NCI-H1048 (cell line): ENCODE data around the gene RAB37.

Experiments
- DNase-seq: peaks from one replicate; lab custom pipeline; 2025; lab: John Stamatoyannopoulos, UW

Gene RAB37, protein sequence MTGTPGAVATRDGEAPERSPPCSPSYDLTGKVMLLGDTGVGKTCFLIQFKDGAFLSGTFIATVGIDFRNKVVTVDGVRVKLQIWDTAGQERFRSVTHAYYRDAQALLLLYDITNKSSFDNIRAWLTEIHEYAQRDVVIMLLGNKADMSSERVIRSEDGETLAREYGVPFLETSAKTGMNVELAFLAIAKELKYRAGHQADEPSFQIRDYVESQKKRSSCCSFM

DNA sequence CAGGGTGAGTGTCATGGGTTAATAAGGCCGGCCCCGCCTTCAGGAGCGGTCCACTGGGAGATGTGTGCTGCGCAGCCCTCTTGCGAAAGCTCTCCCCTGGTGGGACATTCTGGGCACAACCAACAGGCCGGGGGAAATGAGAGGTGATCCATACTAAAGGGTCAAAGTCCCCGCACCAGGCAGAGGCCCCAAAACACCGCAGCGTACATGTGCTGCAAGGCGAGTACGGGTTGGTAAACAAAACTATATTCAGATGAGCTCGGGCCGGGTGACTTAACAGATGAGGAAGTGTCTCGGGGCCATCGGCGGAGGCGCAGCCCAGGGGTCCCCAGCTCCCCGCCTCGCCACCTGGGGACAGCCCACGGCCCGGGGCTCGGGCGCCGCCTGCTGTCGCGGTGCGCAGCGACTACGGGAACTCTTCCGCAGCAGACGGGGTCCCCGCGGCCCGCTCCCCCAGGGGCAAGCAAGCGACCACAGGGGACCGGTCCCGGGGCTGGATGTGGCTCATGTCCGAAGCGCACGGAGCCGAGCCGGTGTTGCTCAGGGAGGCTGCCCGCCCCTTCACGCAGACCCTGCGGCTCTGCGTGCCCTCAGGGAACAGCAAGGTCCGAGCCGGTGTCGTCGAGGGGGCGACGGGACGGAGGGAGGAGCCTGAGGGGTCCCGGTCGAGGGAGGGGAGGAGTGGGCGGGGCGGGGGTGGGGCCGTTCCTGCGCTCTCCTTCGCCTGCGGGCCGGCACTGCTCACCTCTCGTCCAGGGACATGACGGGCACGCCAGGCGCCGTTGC, at the start of gene RAB37:
RAB37 (plus strand) TSS at position 744 of the 786 bp plus-strand sequence; CDS start at position 761, 17 bp downstream.
- DNase-seq = no peak

DNA sequence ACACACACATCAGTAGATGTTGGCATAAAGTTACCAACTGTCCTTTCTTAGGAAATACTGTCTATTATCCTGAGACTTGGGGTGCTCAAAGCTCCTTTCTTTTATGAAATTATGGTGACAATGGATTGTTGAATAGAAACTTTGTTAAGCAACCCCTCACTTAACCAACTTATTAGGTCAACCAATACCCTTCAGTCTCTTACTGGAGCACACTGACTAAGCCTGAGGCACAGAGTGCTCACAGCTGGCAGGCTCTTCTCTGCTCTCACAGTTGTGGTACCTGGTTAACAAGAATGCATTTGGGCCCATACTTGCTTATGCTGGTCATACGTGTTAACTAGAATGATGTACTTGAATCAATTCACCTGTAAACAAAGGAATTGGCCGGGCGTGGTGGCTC, 49.2 kb upstream of the RAB37 start:
- no peak for DNase-seq

DNA sequence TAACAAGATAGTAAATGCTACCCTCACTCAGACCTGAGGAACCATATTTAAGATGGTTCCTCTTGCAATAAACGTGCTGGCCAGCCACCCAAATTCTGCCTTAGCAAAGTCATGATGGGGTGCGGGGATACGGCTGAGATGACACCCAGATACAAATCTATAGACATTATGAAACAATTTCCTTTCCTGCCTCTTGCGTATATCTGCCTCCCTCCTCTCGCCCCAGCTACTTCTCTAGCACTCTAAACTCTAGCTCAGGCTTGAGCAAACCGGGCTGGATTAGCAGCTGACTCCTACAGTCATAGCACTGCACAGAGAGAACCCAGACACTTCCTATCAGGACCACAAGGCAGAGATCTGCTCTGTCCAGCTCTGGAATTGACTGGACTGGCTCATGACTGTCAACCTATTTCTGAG, 46.6 kb upstream of the RAB37 start:
- DNase-seq = no peak

DNA sequence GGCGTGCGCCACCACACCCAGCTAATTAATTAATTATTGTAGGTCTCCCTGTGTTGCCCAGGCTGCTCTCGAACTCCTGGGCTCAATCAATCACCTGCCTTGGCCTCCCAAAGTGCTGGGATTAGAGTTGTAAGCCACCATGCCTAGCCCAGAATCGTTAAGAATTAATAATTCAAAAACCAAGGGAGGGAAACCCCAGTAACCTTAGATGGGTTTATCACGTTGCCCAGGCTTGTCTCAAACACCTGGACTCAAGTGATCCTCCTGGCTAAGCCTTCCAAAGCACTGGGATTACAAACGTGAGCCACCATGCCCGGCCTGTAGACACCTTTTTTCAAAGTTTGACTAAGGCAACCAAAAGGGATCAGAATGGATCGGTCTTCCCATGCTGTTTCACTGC, 45.9 kb upstream of the RAB37 start:
- no peak for DNase-seq

DNA sequence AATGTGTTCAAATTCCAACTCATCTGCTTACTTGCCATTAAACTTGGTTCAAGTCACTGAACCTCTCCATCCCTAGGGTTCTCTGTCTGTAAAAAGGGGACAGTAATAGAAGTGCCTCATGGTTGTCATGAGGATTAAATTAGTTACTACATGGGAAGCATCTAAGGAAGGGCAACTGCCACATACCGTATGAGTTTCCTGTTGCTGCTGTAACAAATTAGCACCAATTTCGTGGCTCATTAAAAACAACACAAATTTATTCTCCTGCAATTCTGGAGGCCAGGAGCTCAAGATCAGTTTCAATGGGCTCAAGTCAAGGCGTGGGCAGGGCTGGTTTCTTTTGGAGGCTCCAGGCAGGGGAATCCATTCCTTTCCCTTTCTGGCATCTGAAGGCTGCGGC, 43.0 kb upstream of the RAB37 start:
- DNase-seq = no peak

DNA sequence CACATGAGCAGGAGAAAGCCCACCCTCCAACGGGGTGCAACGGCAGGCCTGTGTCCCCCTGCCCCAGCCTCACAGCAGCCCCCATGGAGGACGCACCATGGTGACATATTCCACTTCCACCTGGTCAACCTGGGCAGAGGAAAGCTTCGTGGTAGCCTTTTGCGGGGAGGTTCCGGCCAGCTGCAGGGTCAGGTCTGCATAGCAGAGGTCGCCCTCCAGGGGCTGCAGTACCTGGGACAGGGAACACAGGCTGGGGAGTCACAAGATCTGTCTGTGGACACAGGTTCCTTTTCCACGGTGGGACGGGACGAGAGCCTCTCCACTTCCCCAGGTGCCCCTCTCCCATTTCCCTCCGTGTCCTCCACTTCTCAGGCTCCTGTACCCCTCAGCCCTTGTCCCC, 41.4 kb upstream of the RAB37 start:
- DNase-seq = no peak

DNA sequence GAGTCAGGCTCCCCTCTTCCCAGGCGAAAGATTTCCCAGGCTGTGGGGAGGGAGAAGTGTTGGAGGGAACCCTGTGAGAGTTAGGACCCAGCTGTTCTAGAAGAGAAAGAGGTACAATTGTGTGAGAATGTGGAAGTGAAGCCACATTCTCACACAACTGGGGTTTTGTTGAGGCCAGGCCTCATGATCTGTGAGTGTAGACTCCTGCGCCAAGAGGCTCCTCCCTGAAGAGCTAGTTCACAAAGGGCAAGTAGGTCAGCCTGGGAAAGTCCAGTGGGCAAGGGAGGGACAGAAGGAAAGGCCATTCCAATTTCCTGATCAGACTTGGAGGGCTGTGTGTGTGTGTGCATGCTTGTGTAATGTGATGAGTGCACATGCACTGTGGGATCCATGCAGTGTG, 39.5 kb upstream of the RAB37 start:
- DNase-seq = no peak

DNA sequence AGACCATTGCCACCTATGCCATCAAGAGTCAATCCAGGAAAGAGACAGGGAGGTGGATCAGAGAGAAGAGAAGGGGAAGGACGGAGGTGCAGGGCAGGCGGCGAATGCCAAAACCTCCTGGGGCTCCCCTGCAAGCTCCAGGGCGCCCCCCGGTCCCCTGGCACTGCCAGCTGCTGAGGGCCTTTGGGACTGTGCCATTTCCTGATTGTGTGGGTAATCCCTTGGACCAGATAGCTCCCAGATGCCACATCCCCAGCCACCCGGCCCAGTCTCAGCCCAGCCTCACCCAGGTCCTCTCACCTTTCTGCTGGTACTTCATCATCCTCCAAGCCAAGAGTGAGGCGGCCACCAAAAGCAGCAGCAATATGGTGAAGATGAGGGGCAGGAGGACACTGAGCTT, 39.0 kb upstream of the RAB37 start:
- no peak for DNase-seq

DNA sequence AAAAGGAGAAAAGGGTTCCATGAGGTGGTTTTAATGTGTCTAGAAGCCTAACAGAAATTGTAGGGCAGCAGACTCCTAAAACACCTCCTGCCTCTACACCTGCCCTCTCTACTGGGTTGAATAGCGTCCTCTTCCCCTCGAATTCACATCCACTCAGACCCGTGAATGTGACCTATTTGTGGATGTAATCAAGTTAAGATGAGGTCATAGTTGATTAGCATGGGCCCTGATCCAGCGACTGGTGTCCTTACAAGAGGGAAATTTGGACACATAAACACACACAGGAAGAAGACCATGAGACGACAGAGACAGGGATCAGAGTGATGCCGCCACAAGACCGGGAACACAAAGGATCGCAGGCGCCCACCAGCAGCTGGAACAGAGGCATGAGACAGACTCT, 37.8 kb upstream of the RAB37 start:
- no peak for DNase-seq

DNA sequence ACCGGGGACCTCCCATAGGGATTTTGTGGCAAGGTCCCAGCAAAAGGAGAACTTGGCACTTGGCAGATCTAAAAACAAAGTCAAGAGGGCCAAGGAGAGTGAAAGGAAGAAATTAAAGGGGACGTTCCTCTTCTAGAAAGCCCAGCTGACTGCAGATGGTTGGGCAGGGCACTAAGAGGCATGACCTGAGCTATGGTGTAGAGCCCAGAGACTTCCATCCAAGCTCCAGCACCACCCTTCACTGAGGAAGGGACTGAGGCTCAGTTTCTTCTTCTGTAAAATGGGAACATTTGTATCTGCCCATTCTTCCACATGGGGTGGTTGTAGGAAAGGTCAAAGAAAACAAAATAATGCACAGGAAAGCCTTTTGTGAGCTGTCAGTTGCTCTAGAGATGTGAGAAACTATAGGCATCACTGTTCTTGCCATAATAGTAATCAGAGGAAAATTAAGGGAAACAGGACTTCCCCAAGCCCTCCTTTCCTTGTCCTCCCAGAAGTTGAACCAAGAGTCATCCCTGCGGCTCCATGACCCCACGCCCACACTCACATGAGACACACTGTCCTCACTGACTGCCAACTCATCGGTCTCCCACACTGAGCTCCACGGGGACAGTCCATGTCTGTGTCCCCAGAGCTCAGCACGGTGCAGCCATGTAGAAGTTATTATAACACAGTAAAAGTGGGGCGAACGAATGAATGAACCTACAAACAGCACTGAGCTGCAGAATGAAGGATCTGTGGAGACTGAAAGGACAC, 34.8 kb upstream of the RAB37 start:
- no peak for DNase-seq

DNA sequence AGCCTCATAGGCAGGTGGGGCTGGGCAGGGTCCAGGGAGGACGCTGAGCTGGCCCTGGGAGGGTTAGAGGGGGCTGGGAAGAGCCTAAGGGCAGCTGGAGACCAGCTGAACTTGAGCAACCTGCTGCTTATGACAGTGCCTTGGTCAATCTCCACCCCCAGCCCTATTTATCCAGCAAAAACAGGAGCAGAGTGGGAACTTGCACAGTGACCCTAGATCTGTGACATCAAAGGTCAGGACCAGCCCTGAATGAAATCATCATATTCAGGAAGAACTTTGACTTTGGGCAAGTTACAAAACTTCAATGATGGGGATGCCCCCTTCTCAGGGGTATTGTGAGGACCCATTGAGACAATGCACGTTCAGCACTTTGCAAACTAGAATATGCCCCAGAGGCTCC, 33.7 kb upstream of the RAB37 start:
- DNase-seq = no peak

DNA sequence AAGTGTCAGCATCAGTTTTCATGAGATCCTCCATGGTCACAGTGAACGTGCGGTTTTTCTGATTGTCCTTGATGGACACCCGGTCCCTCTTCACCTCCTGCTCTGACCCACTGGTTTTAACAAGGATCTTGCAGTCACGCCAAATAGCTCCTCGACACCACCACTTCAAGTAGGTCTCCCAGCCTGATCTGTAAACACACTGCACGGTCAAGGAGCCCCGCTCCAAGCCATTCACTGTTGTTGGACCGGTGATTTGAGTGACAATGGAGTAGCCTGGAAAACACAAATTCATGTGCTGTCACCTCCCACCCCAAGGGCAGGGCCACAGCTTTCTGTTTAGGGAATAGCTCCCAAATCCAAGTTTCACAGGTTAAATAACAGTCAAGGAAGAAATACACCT, 32.5 kb upstream of the RAB37 start:
- DNase-seq = no peak

DNA sequence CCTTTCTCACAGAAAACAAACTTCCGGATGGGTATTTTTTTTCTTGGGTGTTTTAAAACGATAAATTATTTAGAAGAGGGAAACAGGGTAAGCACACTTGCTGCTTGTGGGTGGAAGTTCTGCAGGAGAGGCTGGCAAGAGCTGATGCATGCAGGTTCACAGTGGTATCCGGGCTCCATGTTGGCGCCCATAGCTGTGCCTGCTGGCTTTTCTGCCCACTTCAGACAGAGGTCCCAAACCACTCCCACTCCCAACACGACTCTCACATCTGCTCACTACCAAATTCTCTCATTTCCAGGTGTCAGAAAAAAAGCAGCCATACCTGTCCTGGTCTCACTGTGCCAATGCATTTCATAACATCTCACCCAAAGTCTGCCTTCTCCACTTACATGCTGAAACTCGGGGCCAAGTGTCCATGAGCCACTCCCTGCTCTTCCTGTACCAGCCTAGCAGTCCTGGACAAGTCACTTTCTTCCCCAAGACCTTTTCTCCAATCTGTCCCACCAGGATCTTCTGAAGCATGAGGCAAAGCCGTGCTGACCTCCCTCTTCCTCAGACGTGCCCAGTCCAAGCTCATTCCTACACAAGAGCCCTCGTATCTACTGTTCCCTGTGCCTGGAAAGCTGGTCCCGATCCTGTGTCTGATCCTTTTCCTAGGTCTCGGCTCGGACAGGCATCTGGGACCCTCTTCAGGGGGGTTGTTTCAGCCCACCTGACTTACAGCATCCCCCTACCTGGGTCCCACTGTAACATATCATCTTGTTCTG, 25.8 kb upstream of the RAB37 start:
- no peak for DNase-seq

DNA sequence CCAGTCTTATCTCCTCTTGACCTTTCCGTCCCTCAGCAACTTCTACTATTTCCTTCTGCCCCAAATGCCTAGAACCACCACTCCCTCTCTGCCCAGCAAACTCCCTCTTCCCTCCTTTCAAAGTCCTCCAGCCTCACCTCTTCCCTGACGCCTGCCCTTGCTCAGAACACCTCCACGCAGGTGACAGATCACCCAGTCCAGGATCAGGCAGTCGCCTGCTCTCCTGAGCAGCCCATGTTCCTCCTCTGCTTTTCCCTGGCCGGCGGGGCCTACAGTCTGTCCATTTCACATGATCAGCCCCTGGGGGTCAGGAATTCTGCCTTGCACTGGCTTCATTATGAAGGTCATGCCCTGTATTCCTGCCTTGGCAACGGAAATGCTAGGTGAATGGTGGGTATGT, 24.8 kb upstream of the RAB37 start:
- no peak for DNase-seq

DNA sequence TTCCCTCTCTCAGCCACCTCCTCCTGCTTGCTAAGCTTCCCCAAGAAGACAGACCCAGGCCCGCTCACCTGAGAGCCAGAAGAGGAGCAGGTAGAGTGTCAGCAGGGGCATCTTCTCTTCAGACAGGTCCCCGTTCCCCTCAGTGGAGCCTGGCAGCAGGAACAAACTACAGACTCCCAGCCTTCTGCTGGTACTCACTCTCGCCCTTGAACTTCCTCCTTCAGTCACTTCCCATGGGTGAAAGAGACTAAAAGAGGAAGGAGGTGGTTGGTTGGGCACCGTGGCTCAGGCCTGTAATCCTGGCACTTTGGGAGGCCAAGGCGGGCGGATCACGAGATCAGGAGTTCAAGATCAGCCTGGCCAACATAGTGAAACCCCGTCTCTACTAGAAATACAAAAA, 24.3 kb upstream of the RAB37 start, which contains the start of gene CD300LF:
CD300LF (minus strand) TSS at position 168 of the 400 bp plus-strand sequence; CDS start at position 111, 57 bp downstream.
- no peak for DNase-seq

DNA sequence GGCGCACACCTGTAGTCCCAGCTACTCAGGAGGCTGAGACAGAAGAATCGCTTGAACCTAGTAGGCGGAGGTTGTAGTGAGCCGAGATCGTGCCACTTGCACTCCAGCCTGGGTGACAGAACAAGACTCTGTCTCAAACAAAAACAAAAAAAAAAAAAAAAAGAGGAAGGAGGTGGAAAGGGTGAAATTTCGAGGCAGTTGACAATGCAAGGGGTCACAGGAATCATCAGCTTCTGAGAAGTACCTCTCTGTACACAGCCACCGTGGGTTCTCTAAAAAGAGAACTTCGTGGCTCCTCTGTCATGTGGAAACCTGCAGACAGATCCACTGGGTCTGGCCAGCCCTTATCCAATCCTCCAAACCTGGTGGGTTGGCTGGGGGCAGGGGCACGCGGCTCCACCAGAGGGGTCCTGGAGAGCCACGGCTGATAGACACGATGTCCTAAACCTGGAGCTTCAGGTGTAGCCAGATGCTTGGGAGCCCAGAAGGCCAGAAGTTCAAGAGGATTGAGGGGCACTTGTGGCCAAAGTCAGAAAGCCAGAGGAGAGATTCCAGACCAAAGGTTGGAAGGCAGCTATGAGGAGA, 23.8 kb upstream of the RAB37 start:
- DNase-seq = no peak

DNA sequence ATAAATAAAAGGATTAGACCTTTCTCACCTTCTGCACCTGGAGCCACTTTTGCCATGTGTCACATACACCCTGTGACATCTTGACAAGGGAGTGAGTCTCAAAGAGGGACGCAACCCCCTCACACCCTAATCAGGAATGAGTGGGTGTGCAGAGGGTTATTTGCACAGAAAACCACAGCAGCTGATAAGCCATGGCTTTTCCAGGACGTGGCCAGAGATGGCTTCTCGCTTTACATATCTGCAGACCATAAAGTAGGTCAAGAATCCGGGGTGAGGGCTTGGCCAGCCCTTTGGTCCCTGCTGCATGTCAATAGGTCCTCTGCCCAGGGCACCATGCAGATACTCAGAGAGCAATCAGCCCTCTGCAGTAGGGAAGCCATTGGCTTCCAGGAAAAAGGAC, 21.9 kb upstream of the RAB37 start:
- no peak for DNase-seq

DNA sequence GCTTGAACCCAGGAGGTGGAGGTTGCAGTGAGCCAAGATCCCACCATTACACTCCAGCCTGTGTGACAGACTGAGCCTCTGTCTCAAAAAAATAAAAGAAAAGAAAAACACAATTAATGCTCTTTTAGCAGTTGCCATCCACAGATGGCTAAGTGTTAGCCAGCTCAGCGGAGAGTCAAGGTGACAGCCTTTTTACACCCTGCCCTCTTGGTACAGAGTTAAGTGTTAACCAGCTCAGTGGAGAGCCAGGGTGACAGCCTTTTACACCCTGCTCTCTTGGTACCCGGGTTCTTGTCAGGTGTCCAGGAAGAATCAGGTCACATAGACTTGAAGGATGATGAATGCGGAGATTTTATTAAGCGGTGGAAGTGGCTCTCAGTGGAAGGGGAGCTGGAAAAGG, 16.6 kb upstream of the RAB37 start:
- DNase-seq = no peak

DNA sequence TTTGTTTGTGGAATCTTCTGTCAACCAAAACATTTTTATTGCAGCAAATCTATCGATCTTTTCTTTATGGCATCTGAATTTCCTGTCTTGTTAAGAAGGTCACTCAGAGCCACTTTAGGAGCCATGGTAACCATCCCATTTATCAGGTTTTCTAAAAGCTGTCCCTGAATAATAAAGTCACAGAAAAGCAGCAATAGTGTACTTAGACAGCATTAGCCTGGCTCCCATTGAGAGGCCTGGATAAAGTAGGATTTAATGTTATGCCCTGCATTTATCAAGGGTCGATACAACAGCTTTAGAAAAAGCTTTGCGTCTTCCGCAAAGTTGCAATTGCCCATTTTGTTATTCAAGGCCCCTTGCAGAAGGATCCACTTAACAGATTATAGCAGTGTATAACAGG, 14.3 kb upstream of the RAB37 start:
- DNase-seq = no peak

DNA sequence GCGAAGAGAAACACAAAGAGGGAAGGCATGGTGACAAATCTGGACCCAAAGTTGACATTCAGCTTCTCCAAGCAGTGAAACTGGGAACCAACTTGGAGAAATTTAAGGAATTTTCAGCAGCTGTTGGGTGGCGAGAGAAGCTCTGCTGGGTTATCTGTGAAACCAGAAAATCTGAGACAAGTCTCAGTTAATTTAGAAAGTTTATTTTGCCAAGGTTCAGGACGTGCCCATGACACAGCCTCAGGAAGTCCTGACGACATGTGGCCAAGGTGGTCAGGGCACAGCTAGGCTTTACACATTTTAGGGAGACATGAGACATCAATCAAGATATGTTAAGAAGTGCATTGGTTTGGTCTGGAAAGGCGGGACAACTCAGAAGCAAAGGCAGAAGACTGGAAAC, 13.2 kb upstream of the RAB37 start:
- no peak for DNase-seq

DNA sequence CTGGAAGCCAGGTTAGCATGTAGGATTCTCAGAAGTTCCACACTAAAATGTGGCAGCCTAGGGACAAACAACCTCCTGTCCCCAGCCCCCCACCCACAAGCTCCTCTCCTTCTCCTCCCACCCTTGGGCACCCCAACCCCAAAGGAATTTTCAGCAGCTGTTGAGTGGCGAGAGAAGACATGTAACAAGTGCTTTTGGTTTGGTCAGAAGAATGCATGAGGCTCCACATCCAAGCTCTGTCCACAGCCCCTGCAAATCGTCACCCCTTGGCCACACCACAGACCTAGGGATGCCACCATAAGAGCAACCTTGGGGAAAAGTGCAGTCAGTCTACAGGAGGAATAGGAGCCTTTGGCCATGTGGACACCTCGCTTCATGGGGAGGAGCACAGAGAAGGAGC, 11.9 kb upstream of the RAB37 start:
- DNase-seq = no peak
